ENCODE results near the gene NEDD8.

DNA sequence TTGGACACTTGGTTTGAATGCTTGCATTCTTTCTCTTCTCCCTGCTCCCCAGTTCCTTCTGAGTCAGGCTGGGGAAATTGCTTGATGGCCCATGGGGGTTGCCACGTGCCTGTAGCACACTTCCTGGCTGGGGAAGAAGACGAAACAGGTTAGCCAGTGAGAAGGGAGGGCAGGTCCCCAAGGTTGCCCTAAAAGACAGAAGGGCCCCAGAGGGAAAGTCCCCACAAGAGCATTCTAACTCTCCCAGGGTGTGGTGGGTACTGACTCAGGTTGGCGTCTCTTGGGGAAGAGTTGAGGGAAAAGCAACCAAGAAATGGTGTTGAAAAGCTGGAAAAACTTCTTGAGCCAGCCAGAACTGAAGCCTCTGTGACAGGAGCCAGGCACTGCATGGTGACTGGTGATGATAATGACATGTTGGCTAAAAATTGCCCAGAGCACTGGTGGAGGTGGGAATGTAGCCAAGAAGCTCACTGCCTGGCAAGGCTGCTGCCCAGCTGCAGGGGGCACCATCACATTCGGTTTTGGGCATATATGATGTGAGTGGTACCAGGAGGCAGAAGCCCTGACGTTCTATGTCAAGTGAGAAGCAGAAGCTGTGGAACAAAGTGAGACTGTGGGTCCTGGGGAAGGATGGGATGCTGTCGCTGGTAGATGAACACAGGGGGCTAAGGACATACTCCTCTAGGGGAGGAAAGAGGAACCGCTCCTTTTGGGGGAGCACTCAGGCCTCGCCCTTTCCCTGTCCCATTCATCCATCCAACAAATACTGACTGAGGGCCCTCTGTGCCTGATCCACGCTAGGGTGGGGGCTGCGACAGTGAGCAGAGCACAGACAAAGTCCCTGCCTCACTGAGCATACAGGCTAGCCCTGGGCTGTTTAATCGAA, 47.4 kb upstream of the NEDD8 start:
- TF ChIP-seq, protein P1, sequence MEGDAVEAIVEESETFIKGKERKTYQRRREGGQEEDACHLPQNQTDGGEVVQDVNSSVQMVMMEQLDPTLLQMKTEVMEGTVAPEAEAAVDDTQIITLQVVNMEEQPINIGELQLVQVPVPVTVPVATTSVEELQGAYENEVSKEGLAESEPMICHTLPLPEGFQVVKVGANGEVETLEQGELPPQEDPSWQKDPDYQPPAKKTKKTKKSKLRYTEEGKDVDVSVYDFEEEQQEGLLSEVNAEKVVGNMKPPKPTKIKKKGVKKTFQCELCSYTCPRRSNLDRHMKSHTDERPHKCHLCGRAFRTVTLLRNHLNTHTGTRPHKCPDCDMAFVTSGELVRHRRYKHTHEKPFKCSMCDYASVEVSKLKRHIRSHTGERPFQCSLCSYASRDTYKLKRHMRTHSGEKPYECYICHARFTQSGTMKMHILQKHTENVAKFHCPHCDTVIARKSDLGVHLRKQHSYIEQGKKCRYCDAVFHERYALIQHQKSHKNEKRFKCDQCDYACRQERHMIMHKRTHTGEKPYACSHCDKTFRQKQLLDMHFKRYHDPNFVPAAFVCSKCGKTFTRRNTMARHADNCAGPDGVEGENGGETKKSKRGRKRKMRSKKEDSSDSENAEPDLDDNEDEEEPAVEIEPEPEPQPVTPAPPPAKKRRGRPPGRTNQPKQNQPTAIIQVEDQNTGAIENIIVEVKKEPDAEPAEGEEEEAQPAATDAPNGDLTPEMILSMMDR (IDR thresholded peaks at IDR 0.05), result peak in 1 of 5 experiments; percentile 18
- no peak for TF ChIP-seq POLR2A (IDR thresholded peaks at IDR 0.05)
